GM21367 (cell line): Measurements from ENCODE around the gene MEIS3.

ENCODE experiments used
- ATAC-seq: cut with Tn5 transposase; IDR thresholded peaks from one replicate; pipeline ENCODE4 v1.9.1; 2021; ENCODE audit not compliant: unreplicated experiment

Gene MEIS3

GRCh38 chr19:47363758-47364531 lies 55.4 kb downstream of the MEIS3 start:
- ATAC-seq: no peak

GRCh38 chr19:47362321-47362720 lies 57.0 kb downstream of the MEIS3 start:
- ATAC-seq: no peak

DNA sequence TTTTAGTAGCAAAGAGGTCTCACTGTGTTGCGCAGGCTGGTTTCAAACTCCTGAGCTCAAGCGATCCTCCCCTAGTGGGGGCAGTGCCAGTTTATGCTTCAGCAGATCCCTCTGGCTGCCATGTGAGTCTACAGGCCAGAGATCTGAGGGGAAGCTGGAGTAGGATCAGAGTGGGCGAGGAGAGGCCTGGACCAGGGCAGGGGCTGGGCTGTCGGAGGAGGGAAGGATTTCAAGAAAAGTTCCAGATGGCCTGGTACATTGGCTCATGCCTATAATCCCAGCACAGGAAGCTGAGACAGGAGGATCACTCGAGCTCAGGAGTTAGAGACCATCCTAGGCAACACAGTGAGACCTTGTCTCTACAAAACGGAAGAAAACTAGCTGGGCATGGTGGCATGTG lies 60.4 kb downstream of the MEIS3 start:
- no peak for ATAC-seq

DNA sequence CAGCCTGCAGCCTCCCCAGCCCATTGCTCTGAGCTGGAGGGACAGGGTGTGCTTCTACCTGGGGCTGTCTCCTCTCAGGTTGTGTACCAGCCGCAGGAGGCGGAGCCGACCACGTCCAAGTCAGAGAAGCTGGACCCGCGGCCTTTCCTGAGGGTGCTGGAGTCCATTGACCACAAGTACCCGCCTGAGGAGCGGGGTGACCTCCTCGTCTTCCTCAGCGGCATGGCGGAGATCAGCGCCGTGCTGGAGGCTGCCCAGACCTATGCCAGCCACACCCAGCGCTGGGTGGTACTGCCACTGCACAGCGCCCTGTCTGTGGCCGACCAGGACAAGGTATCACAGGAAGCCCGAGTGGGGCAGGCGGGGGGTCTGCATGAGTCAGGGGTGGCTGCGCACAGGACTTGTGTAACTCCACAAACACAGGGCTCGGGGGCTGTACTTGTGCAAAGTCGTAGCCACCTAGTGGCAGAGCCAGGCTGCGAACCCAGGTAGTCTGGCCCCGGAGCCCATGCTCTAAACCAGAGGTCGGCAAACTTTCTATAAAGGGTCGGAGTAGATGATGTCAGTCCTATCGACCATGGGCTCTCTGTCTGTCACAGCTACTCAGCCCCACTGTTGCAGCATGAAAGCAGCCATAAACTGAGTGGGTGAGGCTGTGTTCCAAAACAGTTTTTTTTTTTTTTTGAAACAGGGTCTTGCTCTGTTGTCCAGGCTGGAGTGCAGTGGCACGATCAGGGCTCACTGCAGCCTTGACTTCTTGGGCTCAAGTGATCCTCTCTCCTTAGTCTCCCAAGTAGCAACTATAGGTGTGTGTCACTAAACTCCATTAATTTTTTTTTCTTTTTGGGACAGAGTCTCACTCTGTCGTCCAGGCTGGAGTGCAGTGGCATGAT lies 61.3 kb downstream of the MEIS3 start:
- ATAC-seq: no peak

GRCh38 chr19:47356900-47357299 lies 62.4 kb downstream of the MEIS3 start:
- ATAC-seq: no peak

DNA sequence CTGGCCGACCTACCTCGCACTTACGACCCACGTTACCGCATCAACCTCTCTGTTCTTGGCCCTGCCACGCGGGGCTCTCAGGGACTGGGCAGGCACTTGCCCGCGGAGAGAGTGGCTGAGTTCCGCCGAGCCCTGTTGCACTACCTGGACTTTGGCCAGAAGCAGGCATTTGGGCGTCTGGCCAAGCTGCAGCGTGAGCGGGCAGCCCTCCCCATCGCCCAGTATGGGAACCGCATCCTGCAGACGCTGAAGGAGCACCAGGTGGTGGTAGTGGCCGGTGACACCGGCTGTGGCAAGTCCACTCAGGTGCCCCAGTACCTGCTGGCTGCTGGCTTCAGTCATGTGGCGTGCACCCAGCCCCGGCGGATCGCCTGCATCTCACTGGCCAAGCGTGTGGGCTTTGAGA lies 66.0 kb downstream of the MEIS3 start:
- no peak for ATAC-seq
